Suprapubic skin (tissue), 4 donors: ENCODE results near the gene LAX1. TPM values are rescaled to one million over a fixed set of nuclear protein-coding genes. Genes with fewer than 3 reads are reported as not detected.

Experiments used
- DNase-seq, 2 donors: peaks; one replicate each; pipeline ENCODE4 v3.0.0-alpha.2; 2019; ENCODE audit warnings: low spot score in 2 of 2
- H3K27ac ChIP-seq: fragments of 200-600 bp; sonication (generic); one replicate; pipeline ENCODE4 v1.5.1; 2019
- H3K27me3 ChIP-seq: fragments of 200-600 bp; sonication (generic); one replicate; pipeline ENCODE4 v1.5.1; 2019
- H3K36me3 ChIP-seq: fragments of 200-600 bp; sonication (generic); one replicate; pipeline ENCODE4 v1.5.1; 2019
- H3K4me1 ChIP-seq: fragments of 200-600 bp; sonication (generic); one replicate; pipeline ENCODE4 v1.5.1; 2019
- H3K4me3 ChIP-seq: fragments of 200-600 bp; sonication (generic); one replicate; pipeline ENCODE4 v1.5.1; 2019; ENCODE audit warnings: mild to moderate bottlenecking
- H3K9me3 ChIP-seq: fragments of 200-600 bp; sonication (generic); one replicate; pipeline ENCODE4 v1.5.1; 2019
- CTCF ChIP-seq, 2 donors: fragments of 200-600 bp in 1 of 2; fragments of 450-650 bp in 1 of 2; sonication (generic) in 1 of 2; IDR thresholded peaks; one replicate each; pipeline ENCODE4 v1.5.1; 2016 to 2019; ENCODE audit warnings: antibody characterized with exemption in 2 of 2, mild to moderate bottlenecking in 1 of 2, moderate library complexity in 1 of 2
- EP300 ChIP-seq: sonication (generic); formaldehyde crosslinking; IDR thresholded peaks from one replicate; pipeline ENCODE4 v1.6.1; 2017; ENCODE audit warnings: antibody characterized with exemption
- POLR2A ChIP-seq, 2 donors: fragments of 450-650 bp; IDR thresholded peaks; one replicate each; pipeline ENCODE4 v1.6.1; 2017; ENCODE audit warnings: antibody characterized with exemption in 2 of 2, mild to moderate bottlenecking in 2 of 2, moderate library complexity in 2 of 2
- POLR2AphosphoS5 ChIP-seq, 3 donors: sonication (generic); formaldehyde crosslinking; IDR thresholded peaks; one replicate each; pipeline ENCODE4 v1.6.1; 2017; ENCODE audit warnings: antibody characterized with exemption in 3 of 3
- WGBS: methylation state at CpG from one replicate; pipeline ENCODE4 v1.1.5; 2018; 5-methylcytosine and 5-hydroxymethylcytosine counted together
- total RNA-seq, 4 donors: library from RNA; depleted of rRNA; stranded (reverse); fragments of >200 nt; gene quantifications; one replicate each; pipeline ENCODE4 v1.1.0, GENCODE V29; 2016

LAX1 gene
- total RNA-seq, 4 donors from 2014 or later: 0.25 to 0.97 (median 0.45) TPM; not detected in 1

GRCh38 chr1:203733009-203733863, 31.7 kb upstream of the LAX1 start:
- TF ChIP-seq EP300 (no peak), POLR2AphosphoS5 (IDR thresholded peaks at IDR 0.05) (no peak), CTCF (IDR thresholded peaks at IDR 0.05) (no peak), POLR2A (IDR thresholded peaks at IDR 0.05) (no peak)
- Histone ChIP-seq H3K27ac (no peak overlapping the region), H3K9me3 (no peaks in the 10 kb centered on the region), H3K4me3 (no peak overlapping the region), H3K4me1 (no peaks in the 10 kb centered on the region), H3K27me3 (no peaks in the 10 kb centered on the region), H3K36me3 (peaks cover 86% of the 10 kb centered on the region)
- 76% methylated on average over 7 of the region's 7 CpGs for WGBS
- no peak for DNase-seq

DNA sequence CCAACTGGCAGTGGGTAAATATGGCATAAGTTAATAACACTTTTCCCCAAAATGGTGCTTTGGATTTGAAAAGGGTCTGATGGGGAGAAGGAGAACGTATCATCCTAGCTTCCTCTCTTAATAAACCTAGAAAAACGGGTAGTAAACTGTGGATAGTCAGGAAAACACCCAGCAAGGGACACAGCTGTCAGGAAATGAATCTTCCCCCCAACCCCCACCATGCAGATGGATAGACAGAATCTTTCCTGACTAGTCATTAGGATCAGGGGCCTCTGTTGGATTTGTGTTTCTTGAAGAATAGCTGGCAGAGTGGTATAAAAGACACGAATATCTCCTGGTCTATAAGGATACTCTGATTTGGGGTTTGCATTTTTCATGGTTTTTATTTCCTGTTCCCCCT, 22.5 kb upstream of the LAX1 start:
- Histone ChIP-seq H3K36me3 (peaks cover 39% of the 10 kb centered on the region), H3K4me3 (no peak overlapping the region), H3K27ac (no peak overlapping the region), H3K9me3 (no peaks in the 10 kb centered on the region), H3K27me3 (no peaks in the 10 kb centered on the region), H3K4me1 (peaks cover 28% of the 10 kb centered on the region)
- 60% methylated on average over 3 of the region's 3 CpGs for WGBS
- DNase-seq: no peak
- TF ChIP-seq CTCF (IDR thresholded peaks at IDR 0.05): no peak
- TF ChIP-seq POLR2A (IDR thresholded peaks at IDR 0.05): no peak
- no peak for TF ChIP-seq POLR2AphosphoS5 (IDR thresholded peaks at IDR 0.05)
- no peak for TF ChIP-seq EP300

- Histone ChIP-seq H3K36me3 (peaks cover 32% of the 10 kb centered on the region), H3K27me3 (no peaks in the 10 kb centered on the region), H3K4me3 (no peak overlapping the region), H3K4me1 (peaks cover 28% of the 10 kb centered on the region), H3K9me3 (no peaks in the 10 kb centered on the region), H3K27ac (peak overlapping the region; percentile 53)
- DNase-seq: no peak
- WGBS: 49% methylated on average over 5 of the region's 5 CpGs
- TF ChIP-seq CTCF (IDR thresholded peaks at IDR 0.05) (no peak), POLR2AphosphoS5 (IDR thresholded peaks at IDR 0.05) (no peak), EP300 (no peak), POLR2A (IDR thresholded peaks at IDR 0.05) (no peak)
These were observed 21.9 kb upstream of the LAX1 start for GRCh38 chr1:203743091-203743571.

- Histone ChIP-seq H3K9me3 (no peaks in the 10 kb centered on the region), H3K4me3 (peak overlapping the region; percentile 18), H3K27ac (peak overlapping the region; percentile 77), H3K27me3 (no peaks in the 10 kb centered on the region), H3K36me3 (peaks cover 21% of the 10 kb centered on the region), H3K4me1 (peaks cover 28% of the 10 kb centered on the region)
- no peak for TF ChIP-seq EP300
- TF ChIP-seq POLR2AphosphoS5 (IDR thresholded peaks at IDR 0.05): peak in 1 of 3 donors; percentile 18
- DNase-seq: peak; percentile 82 to 85
- WGBS: 38% methylated on average over 10 of the region's 10 CpGs
These were observed 20.7 kb upstream of the LAX1 start for GRCh38 chr1:203744075-203744972.

GRCh38 chr1:203746281-203746680, 18.7 kb upstream of the LAX1 start:
- Histone ChIP-seq H3K4me1 (peaks cover 35% of the 10 kb centered on the region), H3K27ac (no peak overlapping the region), H3K9me3 (no peaks in the 10 kb centered on the region), H3K27me3 (no peaks in the 10 kb centered on the region), H3K4me3 (no peak overlapping the region), H3K36me3 (peaks cover 3% of the 10 kb centered on the region)
- 90% methylated on average over 6 of the region's 6 CpGs for WGBS
- DNase-seq: no peak
- no peak for TF ChIP-seq EP300
- TF ChIP-seq CTCF (IDR thresholded peaks at IDR 0.05): no peak
- TF ChIP-seq POLR2AphosphoS5 (IDR thresholded peaks at IDR 0.05): no peak
- TF ChIP-seq POLR2A (IDR thresholded peaks at IDR 0.05): no peak
